ENCODE measurements around the gene FPR2. TPM values are rescaled to one million over a fixed set of nuclear protein-coding genes. Genes with fewer than 3 reads are reported as not detected.

FPR2 gene
- total RNA-seq = not detected in 2 replicates

DNA sequence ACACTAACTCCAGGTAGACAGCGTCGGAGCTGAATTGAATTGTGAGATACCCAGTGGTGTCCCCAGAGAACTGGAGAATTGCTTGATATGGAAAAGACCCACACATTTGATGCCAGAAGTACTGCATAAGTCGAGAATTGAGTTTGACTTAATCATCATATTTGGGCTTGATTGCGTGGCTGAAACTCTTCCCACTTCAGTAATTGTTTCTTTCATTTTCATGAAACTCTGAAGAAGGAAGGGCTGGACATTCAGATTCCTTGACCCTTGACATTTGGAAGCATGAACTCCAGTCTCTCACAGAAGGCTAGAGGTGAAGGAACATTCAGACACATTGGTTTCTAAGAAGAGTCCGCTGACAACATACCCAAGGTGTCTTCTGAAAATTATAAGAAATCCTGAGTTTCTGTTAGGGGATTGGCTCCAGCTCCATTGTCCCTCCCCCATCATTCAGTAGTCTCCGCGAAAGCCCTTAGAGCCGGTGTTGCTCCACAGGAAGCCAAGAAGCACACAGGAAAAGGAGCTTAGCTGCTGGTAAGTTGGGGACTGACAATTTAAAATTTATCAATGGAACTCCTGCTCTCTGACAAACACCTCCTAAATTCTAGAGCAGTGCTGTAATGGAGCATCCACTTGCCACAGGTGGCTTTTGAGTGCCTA lies at the start of gene FPR2:
Gene FPR2 (plus strand): TSS at position 484 of the 660 bp plus-strand sequence. CDS start 7,479 bp downstream, outside the sequence.

GRCh38 chr19:51751655-51752054 lies 9.3 kb upstream of the FPR2 start, which contains the start of gene FPR1:
FPR1 (minus strand) TSS chr19:51751878; CDS start chr19:51746994, 4,884 bp downstream.

GRCh38 chr19:51794885-51795490 lies 34.0 kb downstream of the FPR2 start, which contains the start of gene FPR3:
FPR3 (plus strand) TSS chr19:51795157; CDS start chr19:51823749, 28,592 bp downstream.

Other genes with a start within 250 kb of the FPR2 start
- gene SIGLEC6, start 229.5 kb upstream of the FPR2 start, total RNA-seq = not detected in 2 replicates
- gene ZNF175, start 189.9 kb upstream of the FPR2 start, total RNA-seq = 2.4 and 4.8 TPM in 2 replicates
- not detected in 2 replicates for gene SIGLEC5, start 130.8 kb upstream of the FPR2 start, total RNA-seq
- not detected in 2 replicates for gene SIGLEC14, start 114.4 kb upstream of the FPR2 start, total RNA-seq
- gene SPACA6, start 67.8 kb upstream of the FPR2 start, total RNA-seq = 5.8 and 6.0 TPM in 2 replicates
- 0.11 TPM in 1 of 2 replicates, not detected in the other for gene HAS1, start 37.2 kb upstream of the FPR2 start, total RNA-seq
- gene FPR1, start 9.3 kb upstream of the FPR2 start, total RNA-seq = not detected in 2 replicates
- gene FPR3, start 34.0 kb downstream of the FPR2 start, total RNA-seq = not detected in 2 replicates
- gene ZNF577, start 126.8 kb downstream of the FPR2 start, total RNA-seq = 1.6 TPM in 2 replicates
- 6.6 and 6.8 TPM in 2 replicates for gene ZNF649, start 143.8 kb downstream of the FPR2 start, total RNA-seq
- 2.2 and 4.9 TPM in 2 replicates for gene ZNF613, start 166.3 kb downstream of the FPR2 start, total RNA-seq
- gene ZNF350, start 225.7 kb downstream of the FPR2 start, total RNA-seq = 2.7 and 5.1 TPM in 2 replicates
- gene ZNF615, start 247.0 kb downstream of the FPR2 start, total RNA-seq = 2.2 and 2.7 TPM in 2 replicates

All from hair follicular keratinocyte (primary cell).